ENCODE measurements around the gene E2F6.

E2F6 gene

DNA sequence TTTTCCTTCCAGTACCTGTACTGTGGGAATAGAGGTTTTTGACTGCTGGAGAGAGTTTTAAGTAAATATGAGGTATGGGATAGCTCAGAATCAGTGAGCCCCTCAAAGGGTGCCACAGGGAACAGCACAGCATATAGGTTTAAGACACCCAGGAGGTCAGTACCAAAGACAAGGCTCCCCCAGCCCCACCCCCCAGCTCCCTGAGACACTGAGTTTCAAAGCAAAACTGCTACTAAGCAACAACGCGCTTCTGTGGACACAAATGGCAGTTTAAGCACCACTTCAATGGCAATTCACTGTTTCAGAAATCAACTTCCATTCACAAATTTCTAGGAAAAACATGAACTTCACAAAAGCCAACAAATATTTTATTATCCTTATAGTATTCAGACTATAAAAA lies 15.2 kb downstream of the E2F6 start:
- no peak for DNase-seq

DNA sequence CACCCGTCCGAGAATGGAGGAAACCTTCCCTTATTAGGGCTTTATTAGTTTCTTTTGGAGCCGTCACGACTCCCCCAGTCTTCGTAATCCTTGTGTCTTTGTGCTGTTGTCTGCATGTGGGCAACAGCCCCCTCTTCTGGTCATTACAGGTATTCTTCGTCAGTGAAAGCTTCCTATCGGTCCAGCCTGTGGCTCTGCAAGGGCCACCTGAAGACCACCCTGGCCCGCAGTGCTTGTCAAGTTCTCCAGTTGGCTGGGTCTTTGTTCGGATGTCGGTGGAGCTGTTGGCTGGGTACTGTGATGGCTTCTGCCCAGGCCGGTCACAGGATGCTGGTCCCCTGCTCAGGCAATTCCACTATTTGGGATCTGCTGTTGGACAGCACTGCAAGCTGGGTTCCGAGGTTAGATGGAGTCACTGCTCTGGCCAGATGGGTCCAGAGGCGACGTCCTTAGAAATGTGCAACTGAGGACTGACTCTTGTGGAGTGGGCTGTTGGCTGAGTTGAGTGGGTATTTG lies 19.2 kb downstream of the E2F6 start:
- peak; percentile 68 for DNase-seq

DNA sequence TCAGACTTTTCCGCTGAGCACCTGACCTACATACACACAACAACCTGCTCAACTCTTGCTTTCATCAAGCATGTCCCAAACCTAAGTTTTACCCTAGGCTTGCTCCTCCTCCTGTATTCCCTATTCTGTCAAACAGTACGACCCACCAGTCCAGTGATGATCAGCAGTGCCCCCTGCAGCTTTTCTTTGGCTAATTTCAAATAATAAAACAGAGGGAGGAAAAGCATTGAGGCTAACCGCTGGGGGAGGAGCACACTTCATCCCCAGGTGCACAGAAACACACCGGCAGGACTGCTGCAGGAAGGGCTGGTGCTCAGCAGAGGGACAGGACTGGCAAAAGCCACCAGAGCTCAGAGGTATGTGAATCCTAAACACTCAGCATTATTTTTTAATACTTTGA lies 21.2 kb downstream of the E2F6 start:
- DNase-seq = no peak

DNA sequence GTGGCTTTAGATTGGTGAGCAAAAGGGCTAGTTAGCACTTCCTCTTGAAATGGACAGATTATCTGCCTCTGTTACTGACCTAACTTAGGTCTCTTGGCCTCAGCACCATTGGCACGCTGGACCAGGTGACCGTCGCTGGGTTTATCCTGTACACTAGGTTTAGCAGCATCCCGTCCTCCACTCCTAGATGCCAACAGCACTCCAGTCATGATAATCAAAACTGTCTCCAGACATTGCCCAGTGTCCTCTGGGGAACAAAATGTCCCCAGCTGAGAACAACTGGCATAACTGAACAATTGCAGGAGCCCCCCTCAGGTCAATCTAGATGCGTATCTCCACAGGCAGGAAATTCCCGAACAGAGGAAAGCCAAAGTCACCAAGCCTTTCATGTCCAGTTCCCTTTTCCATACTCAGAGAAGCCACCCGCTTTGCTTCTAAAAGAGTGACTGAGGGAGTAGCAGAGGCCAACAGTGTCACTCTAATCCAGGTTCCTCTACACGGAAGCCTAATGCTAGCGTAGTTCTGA lies 27.3 kb downstream of the E2F6 start:
- no peak for DNase-seq

GRCh38 chr2:11437602-11438001 lies 28.4 kb downstream of the E2F6 start:
- DNase-seq = no peak

- DNase-seq = no peak
These were observed 30.9 kb downstream of the E2F6 start for GRCh38 chr2:11435036-11435435.

DNA sequence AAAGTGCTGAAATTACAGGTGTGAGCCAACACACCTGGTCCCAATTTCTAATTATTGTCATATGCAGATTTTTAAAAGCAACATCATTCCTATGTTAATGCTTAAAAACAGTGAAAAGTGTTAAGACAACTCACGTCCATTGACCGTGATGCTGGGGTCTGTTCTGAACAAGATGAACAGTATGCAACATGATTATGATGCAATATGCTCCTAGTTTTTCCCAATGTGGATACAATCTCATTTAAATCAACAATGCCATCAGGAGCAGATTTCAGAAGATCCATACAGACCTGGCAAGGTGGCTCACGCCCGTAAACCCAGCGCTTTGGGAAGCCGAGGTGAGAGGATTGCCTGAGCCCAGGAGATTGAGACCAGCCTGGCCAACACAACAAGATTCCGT lies 31.5 kb downstream of the E2F6 start:
- DNase-seq = no peak

- DNase-seq = no peak
These were observed 32.1 kb downstream of the E2F6 start for GRCh38 chr2:11433822-11434221.

GRCh38 chr2:11430729-11431128 lies 35.2 kb downstream of the E2F6 start:
- no peak for DNase-seq

- no peak for DNase-seq
These were observed 38.7 kb downstream of the E2F6 start for GRCh38 chr2:11427224-11427623.

GRCh38 chr2:11422901-11423435 lies 43.0 kb downstream of the E2F6 start:
- no peak for DNase-seq

DNA sequence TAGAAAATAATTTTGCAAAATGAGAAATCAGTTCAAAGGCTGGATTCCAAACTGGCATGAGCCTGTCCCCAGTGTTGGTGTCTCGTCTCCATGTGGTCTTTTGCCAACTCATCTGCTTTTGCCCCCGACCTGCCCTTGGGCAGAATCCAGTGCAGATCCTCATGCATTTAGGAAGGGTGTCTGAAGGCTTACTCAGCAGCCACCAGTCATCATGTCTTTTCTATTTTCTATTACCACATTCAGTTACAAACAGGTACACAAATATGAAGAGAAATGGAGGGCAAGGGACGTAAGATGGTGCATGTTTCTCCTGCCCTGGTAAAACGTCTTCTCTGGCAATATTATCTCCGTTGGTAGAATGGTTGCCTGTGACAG lies 43.5 kb downstream of the E2F6 start:
- no peak for DNase-seq

DNA sequence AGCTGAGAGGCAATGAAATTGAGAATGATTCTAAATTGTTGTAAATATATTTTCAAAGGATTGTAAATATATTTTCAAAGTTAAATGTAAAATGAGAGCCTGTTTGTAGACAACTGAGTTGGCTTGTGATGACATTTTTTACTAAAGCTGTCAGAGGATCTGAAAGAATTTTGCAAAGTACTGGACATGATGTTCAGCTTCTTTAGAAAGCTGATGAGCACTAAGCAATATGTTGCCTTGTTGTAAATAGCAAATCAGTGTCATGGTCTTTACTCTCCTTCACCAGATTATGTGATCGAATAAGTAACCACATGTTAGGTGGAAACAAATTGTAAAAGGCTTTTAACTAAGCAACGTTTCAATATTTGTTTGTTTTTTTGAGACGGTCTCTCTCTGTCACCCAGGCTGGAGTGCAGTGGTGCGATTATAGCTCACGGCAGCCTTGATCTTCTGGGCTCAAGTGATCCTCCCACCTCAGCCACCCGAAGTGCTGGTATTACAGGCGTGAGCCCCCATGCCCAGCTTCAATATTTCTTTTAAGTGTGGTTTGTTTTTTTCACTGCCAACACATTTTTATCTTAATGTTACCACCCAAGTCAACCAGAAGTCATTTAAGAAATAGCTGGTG lies 44.0 kb downstream of the E2F6 start:
- no peak for DNase-seq

GRCh38 chr2:11420671-11421070 lies 45.3 kb downstream of the E2F6 start:
- DNase-seq = no peak

DNA sequence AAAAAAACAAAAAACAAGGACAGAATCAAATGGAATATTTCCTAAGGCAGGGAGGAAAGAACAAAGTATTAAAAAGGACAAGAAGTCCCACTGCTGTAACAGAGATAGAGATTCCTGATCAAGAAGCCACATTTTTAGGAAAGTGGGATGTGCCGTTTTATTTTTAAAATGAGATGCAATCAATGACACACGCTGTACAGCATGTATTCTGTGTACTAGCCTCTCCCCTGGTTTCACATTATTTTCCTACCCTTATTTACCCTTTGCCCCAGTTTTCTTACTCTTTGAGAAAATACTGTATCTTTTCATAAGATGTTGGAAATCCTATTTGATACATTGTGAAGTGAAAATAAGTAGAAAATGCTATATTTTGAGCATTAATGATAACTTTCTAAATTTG lies 45.8 kb downstream of the E2F6 start:
- no peak for DNase-seq

GRCh38 chr2:11419781-11420180 lies 46.2 kb downstream of the E2F6 start:
- DNase-seq = no peak

DNA sequence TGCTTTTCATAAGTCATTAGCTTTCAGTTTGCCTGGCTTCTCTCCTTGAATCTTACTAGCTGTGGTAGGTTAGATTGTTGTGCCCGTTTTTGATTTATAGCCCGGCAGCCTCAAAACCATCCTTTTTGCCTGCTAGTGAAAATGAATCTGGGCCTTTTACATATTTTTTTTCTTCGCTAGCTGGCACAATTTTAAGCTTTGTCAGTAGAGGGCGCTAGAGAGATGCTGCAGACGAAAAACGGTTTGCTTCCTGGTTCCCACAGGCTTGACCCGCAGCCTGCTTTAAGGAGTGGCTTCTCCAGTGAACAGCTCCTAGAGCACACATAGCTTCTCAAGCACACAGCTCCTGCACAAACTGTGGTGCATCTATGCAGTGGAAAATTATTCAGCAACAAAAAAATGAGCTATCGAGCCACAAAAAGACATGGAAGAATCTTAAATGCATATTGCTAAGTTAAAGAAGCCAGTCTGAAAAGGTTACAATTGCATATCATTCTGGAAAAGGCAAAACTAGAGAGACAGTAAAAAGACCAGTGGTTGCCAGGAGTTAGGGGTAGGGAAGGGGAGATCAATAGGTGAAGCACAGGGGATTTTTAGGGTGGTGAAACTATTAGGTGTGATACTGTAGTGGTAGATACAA lies 47.9 kb downstream of the E2F6 start:
- DNase-seq = no peak

- no peak for DNase-seq
These were observed 49.0 kb downstream of the E2F6 start for GRCh38 chr2:11416931-11417330.

DNA sequence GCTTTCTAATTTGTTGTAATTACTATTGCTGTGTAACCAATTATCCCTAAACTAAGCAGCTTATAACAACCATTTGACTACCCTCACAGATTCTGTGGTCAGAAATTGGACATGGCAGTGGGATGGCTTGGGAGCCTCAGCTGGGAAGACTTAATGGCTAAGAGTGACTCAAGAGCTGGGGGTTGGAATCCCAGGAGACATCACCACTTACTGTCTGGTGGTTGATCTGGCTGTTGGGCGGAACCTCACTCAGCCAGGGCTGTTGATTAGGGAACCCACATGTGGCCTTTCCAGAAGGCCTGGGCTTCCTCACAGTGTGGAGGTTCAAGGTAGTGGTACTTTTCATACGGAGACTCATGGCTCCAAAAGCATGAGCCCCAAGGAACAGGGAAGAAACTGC lies 49.8 kb downstream of the E2F6 start:
- DNase-seq = no peak

DNA sequence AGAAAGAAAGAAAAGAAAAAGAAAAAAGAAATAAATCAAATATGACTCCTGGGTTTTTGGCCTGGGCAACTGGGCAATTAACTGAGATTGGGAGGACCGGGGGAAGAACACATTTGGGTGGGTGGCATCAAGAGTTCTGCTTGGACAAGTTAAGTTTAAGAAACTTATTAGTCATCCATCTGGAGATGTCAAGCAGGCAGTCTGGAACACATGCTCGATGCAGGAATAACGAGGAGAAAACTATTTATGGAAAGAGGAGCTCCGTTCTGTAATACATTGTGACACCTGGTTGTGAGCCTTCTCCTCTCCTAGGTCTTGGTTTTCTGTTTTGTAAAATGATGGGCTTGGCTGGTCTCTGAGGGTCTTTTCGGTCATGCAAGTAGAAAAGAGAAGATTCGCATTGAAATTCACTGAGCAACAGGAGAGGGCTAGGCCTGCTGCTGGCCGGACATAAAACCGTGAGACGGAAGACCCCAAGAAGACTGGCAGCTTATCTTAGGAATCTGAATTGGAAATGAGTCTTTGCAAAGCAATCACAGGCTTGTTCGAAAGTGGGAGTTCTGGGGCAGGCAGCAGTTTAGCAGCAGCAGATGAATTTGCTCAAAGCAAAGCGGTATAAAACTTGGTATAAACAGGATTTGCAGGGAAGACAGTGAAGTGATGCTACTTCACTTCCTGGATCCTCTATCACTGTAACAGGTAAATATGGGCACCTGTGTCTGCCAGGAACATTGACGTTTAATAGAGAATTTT lies 51.4 kb downstream of the E2F6 start:
- DNase-seq = no peak

- DNase-seq = no peak
These were observed 53.5 kb downstream of the E2F6 start for GRCh38 chr2:11412449-11412810.

GRCh38 chr2:11411768-11412448 lies 54.1 kb downstream of the E2F6 start:
- DNase-seq = peak; percentile 19

DNA sequence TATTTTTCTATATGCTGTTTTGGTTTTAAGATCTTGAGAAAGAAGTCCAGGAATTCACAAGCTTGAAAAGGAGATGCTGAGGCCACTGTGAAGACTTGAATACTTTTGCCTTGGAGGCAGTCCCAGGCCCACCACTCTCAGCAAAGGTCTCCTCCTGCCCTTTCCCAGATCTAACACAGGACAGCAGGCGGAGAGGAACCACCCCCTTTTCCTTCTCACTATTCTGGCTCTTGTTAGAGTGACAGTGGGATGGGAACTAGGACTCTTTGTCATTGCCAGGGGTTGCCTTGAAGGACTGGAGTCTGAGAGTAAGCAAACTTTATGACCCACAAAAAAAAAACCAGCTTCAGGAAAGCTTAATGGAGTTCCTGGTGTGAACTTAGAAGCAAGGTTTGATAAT lies 54.7 kb downstream of the E2F6 start:
- no peak for DNase-seq

Data from CD4-positive, alpha-beta T cell treated with Interleukin-17A for 1 hour (primary cell).